GM12878 (cell line): ENCODE results near the gene USH2A. TPM values are rescaled to one million over a fixed set of nuclear protein-coding genes. Genes with fewer than 3 reads are reported as not detected.

Experiments
- ATAC-seq: fragments of 200-7000 bp; cut with Tn5 transposase; 3 replicates; pipeline ENCODE4 v1.9.1; 2020; ENCODE audit warnings: mild to moderate bottlenecking, moderate library complexity
- BruUV-seq: library from RNA; stranded (reverse); fragments of 400-500 nt; replicated peaks from 2 replicates; lab custom pipeline; 2021; lab: Mats Ljungman, UMichigan
- CTCF ChIA-PET: fragments of 300-600 bp; sonication (Branson Sonifier 250); formaldehyde crosslinking; extraction: SDS; loops from one replicate; lab custom pipeline; 2021; ENCODE audit warnings: inconsistent platforms; lab: Yijun Ruan, JAX
- POLR2A ChIA-PET: fragments of 350-600 bp; formaldehyde crosslinking; extraction: SDS; loops from one replicate; lab custom pipeline; 2021; ENCODE audit warnings: inconsistent platforms; lab: Charles Lee
- RAD21 ChIA-PET: fragments of 300-600 bp; sonication (Branson Sonifier 250); formaldehyde crosslinking; loops from one replicate; lab custom pipeline; 2023; ENCODE audit warnings: antibody characterized with exemption; ENCODE audit not compliant: unreplicated experiment; lab: Charles Lee
- SMC1A ChIA-PET: fragments of 300-600 bp; sonication (Branson Sonifier 250); formaldehyde crosslinking; loops from one replicate; lab custom pipeline; 2023; ENCODE audit not compliant: unreplicated experiment, uncharacterized antibody; lab: Charles Lee
- DNase-seq: peaks from one replicate; pipeline ENCODE4 v3.0.0-alpha.2; 2011; ENCODE audit warnings: low read depth, low spot score
- FAIRE-seq: peaks from 3 replicates; lab custom pipeline; 2011; peaks lifted over from hg19 to GRCh38; lab: Jason Lieb, UNC
- H2AFZ ChIP-seq: 2 replicates; pipeline ENCODE4 v1.6.0; 2011; ENCODE audit warnings: low read depth, low read length, control low read depth; ENCODE audit not compliant: control insufficient read depth
- H3K27ac ChIP-seq: 2 replicates; pipeline ENCODE4 v1.5.1; 2011; ENCODE audit warnings: control low read depth; ENCODE audit not compliant: control insufficient read depth, insufficient read depth
- H3K27me3 ChIP-seq, 2 experiments: replicated peaks in 1 of 2; 2 replicates each; pipeline versions ENCODE4 v1.6.0 to v1.6.1; 2011; ENCODE audit warnings: low read length in 1 of 2; ENCODE audit not compliant: control insufficient read depth in 2 of 2, insufficient read depth in 2 of 2
- H3K36me3 ChIP-seq, 2 experiments: 2 replicates each; pipeline ENCODE4 v1.5.1; 2011; ENCODE audit warnings: low read length in 1 of 2; ENCODE audit not compliant: control insufficient read depth in 2 of 2, insufficient read depth in 2 of 2
- H3K4me1 ChIP-seq: 2 replicates; pipeline ENCODE4 v1.6.1; 2011; ENCODE audit warnings: mild to moderate bottlenecking, low read length, moderate library complexity, mixed read lengths; ENCODE audit not compliant: control insufficient read depth, insufficient read depth
- H3K4me2 ChIP-seq: 2 replicates; pipeline ENCODE4 v1.6.0; 2011; ENCODE audit warnings: control low read depth; ENCODE audit not compliant: control insufficient read depth, insufficient read depth
- H3K4me3 ChIP-seq: fragments of 200-600 bp; sonication (generic); 2 replicates; pipeline ENCODE4 v1.5.1; 2016
- H3K79me2 ChIP-seq: 2 replicates; pipeline ENCODE4 v1.6.0; 2011; ENCODE audit warnings: low read length; ENCODE audit not compliant: control insufficient read depth, insufficient read depth
- H3K9ac ChIP-seq: 2 replicates; pipeline ENCODE4 v1.8.0; 2011; ENCODE audit warnings: low read length, control low read depth, mixed read lengths; ENCODE audit not compliant: control insufficient read depth, insufficient read depth
- H3K9me3 ChIP-seq: replicated peaks from 3 replicates; pipeline ENCODE4 v1.5.1; 2011; ENCODE audit warnings: mild to moderate bottlenecking, low read length; ENCODE audit not compliant: control insufficient read depth, insufficient read depth
- H4K20me1 ChIP-seq: 2 replicates; pipeline ENCODE4 v1.6.0; 2011; ENCODE audit not compliant: control insufficient read depth, insufficient read depth
- HDAC6 ChIP-seq: fragments of 200-600 bp; sonication (generic); IDR thresholded peaks from one replicate; pipeline ENCODE4 v1.8.0; 2017; ENCODE audit warnings: antibody characterized with exemption; ENCODE audit not compliant: unreplicated experiment
- RUNX3 ChIP-seq: IDR thresholded peaks from 2 replicates; pipeline ENCODE4 v1.6.1; 2012; ENCODE audit warnings: low read length, inconsistent platforms
- STAT1 ChIP-seq: fragments of 450-650 bp; conservative IDR thresholded peaks from 2 replicates; pipeline ENCODE4 v1.6.1; 2014; ENCODE audit warnings: antibody characterized with exemption, mild to moderate bottlenecking
- STAT3 ChIP-seq: IDR thresholded peaks from 2 replicates; pipeline ENCODE4 v1.6.1; 2011; ENCODE audit warnings: low read depth, low read length, improper control_type of control experiment
- TAF1 ChIP-seq: IDR thresholded peaks from 2 replicates; pipeline ENCODE4 v1.6.1; 2011; ENCODE audit warnings: mild to moderate bottlenecking, low read depth, low read length, borderline replicate concordance
- WGBS: methylation state at CpG from one replicate; pipeline ENCODE4 v1.1.6; 2016; ENCODE audit warnings: low lambda C conversion rate; ENCODE audit not compliant: insufficient replicate concordance, insufficient coverage; ENCODE audit errors: missing lambda C conversion rate; 5-methylcytosine and 5-hydroxymethylcytosine counted together
- in situ Hi-C: fragments of 300-500 bp; cut with MboI; formaldehyde crosslinking; loops from 9 replicates; pipeline ENCODE4 v1.14.3; 2018; ENCODE audit warnings: mixed read lengths
- intact Hi-C: fragments of 100-400 bp; cut with micrococcal nuclease; formaldehyde crosslinking; loops from one replicate; pipeline ENCODE4 v1.14.2; 2022; ENCODE audit not compliant: unreplicated experiment
- polyA plus RNA-seq, 11 experiments: library from polyadenylated mRNA; depleted of rRNA in 4 of 11; unstranded in 6 of 11; stranded (reverse) in 5 of 11; fragments of >200 nt; fragmentation: Nextera tagmentation in 4 of 11; fragmentation: Illumina TruSeq in 1 of 11; extraction: Ambion mirVana in 4 of 11; extraction: Trizol in 1 of 11; gene quantifications; 1 replicate in 1 of 11; 2 replicates in 10 of 11; pipeline versions ENCODE4 v1.2.1 to v1.2.3, GENCODE V29; 2011 to 2016; ENCODE audit warnings: inconsistent platforms in 2 of 11, missing spikeins in 2 of 11, low read depth in 1 of 11
- total RNA-seq, 4 experiments: library from RNA; depleted of rRNA in 3 of 4; stranded (reverse); fragments of >200 nt in 3 of 4; fragmentation: Illumina TruSeq in 1 of 4; extraction: Trizol in 1 of 4; gene quantifications; 2 replicates each; pipeline versions ENCODE4 v1.2.1 to v1.2.3, GENCODE V29; 2013 to 2021
- TF ChIP-seq, protein P1 (sequence below): fragments of 450-650 bp; IDR thresholded peaks from 2 replicates; pipeline ENCODE4 v1.6.1; 2017; ENCODE audit warnings: mild to moderate bottlenecking, moderate library complexity

Gene USH2A
- total and polyA plus RNA-seq, 10 of the 15 experiments (the other 5 are each of a cell fraction or from before 2014, with no cell fraction given): under 0.01 to 0.20 (median 0.01) TPM; not detected in 2

DNA sequence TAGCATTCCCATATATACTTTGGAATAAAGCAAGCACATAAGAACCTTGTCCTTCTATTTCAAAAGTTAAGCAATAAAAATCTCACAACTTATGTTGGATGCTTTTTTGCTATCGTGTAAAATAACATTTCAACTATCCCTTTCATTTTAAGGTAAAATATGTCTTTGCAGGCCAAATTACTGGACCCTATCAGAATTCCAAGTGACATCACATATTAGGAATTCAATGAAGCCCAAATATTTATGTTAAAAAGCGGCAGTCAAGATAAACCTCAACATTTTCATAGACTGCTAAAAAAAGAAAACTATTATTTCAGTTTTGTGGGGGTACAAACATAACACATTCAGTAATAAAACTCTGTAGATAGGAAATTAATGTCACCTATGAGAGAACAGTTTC lies 604.1 kb downstream of the USH2A start:
- CTCF ChIA-PET: interaction anchor here (0.6 kb wide), 1 partner anchor 290 kb away, joined by 3 read pairs; no protein-coding TSS in a partner anchor
- ATAC-seq: no peak
- TF ChIP-seq HDAC6 (no peak), STAT1 (no peak), TAF1 (no peak), STAT3 (no peak), RUNX3 (no peak)
- TF ChIP-seq, protein P1, sequence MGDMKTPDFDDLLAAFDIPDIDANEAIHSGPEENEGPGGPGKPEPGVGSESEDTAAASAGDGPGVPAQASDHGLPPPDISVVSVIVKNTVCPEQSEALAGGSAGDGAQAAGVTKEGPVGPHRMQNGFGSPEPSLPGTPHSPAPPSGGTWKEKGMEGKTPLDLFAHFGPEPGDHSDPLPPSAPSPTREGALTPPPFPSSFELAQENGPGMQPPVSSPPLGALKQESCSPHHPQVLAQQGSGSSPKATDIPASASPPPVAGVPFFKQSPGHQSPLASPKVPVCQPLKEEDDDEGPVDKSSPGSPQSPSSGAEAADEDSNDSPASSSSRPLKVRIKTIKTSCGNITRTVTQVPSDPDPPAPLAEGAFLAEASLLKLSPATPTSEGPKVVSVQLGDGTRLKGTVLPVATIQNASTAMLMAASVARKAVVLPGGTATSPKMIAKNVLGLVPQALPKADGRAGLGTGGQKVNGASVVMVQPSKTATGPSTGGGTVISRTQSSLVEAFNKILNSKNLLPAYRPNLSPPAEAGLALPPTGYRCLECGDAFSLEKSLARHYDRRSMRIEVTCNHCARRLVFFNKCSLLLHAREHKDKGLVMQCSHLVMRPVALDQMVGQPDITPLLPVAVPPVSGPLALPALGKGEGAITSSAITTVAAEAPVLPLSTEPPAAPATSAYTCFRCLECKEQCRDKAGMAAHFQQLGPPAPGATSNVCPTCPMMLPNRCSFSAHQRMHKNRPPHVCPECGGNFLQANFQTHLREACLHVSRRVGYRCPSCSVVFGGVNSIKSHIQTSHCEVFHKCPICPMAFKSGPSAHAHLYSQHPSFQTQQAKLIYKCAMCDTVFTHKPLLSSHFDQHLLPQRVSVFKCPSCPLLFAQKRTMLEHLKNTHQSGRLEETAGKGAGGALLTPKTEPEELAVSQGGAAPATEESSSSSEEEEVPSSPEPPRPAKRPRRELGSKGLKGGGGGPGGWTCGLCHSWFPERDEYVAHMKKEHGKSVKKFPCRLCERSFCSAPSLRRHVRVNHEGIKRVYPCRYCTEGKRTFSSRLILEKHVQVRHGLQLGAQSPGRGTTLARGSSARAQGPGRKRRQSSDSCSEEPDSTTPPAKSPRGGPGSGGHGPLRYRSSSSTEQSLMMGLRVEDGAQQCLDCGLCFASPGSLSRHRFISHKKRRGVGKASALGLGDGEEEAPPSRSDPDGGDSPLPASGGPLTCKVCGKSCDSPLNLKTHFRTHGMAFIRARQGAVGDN: no peak
- TF ChIP-seq, all 136 proteins: peak for 0
- Histone ChIP-seq H3K27ac (no peak overlapping the region), H2AFZ (no peak overlapping the region), H3K4me1 (no peaks in the 10 kb centered on the region), H3K9ac (no peak overlapping the region), H3K36me3 (no peaks in the 10 kb centered on the region), H3K79me2 (no peaks in the 10 kb centered on the region), H3K27me3 (no peaks in the 10 kb centered on the region), H3K4me3 (no peak overlapping the region), H3K9me3 (no peaks in the 10 kb centered on the region), H4K20me1 (no peaks in the 10 kb centered on the region), H3K4me2 (no peak overlapping the region)
- DNase-seq: no peak
- in situ Hi-C loops: no loop called here
- ChIA-PET RAD21 (no interaction called here), SMC1A (no interaction called here), POLR2A (no interaction called here)
- WGBS: 17% methylated on average over 2 of the region's 2 CpGs
- no TSS peak for BruUV-seq
- intact Hi-C loops: no loop called here
- FAIRE-seq: no peak
